PC-9 (cell line): Measurements from ENCODE around the gene SLC44A1. TPM values are rescaled to one million over a fixed set of nuclear protein-coding genes. Genes with fewer than 3 reads are reported as not detected.

ENCODE experiments used
- BruUV-seq: library from RNA; stranded (reverse); fragments of 400-500 nt; replicated peaks from 2 replicates; lab custom pipeline; 2021; lab: Mats Ljungman, UMichigan
- CTCF ChIA-PET: fragments of 300-600 bp; sonication (Branson Sonifier 250); formaldehyde crosslinking; loops from one replicate; lab custom pipeline; 2022; ENCODE audit warnings: antibody characterized with exemption; lab: Charles Lee
- POLR2A ChIA-PET: fragments of 300-600 bp; sonication (Branson Sonifier 250); formaldehyde crosslinking; loops from one replicate; lab custom pipeline; 2022; ENCODE audit warnings: antibody characterized with exemption; ENCODE audit not compliant: unreplicated experiment; lab: Charles Lee
- DNase-seq, 2 experiments: peaks; one replicate each; pipeline versions ENCODE4 v3.0.0 to v3.0.0-alpha.2; 2015 to 2022; ENCODE audit warnings: mixed read lengths in 1 of 2
- H2AFZ ChIP-seq: fragments of 200-600 bp; sonication (generic); 2 replicates; pipeline ENCODE4 v1.8.1; 2017; ENCODE audit warnings: antibody characterized with exemption
- H3F3A ChIP-seq: fragments of 200-600 bp; sonication (generic); 2 replicates; pipeline ENCODE4 v1.8.1; 2017; ENCODE audit warnings: antibody characterized with exemption, mild to moderate bottlenecking, low read depth; ENCODE audit not compliant: insufficient read depth
- H3K27ac ChIP-seq: fragments of 200-600 bp; sonication (generic); 2 replicates; pipeline ENCODE4 v1.6.1; 2016; ENCODE audit warnings: mixed run types
- H3K27me3 ChIP-seq: fragments of 200-600 bp; sonication (generic); 2 replicates; pipeline ENCODE4 v1.6.1; 2016; ENCODE audit warnings: low read depth, mixed run types; ENCODE audit not compliant: insufficient read depth
- H3K36me3 ChIP-seq: fragments of 200-600 bp; sonication (generic); 2 replicates; pipeline ENCODE4 v1.6.1; 2016; ENCODE audit warnings: low read depth, mixed run types
- H3K4me1 ChIP-seq: fragments of 200-600 bp; sonication (generic); replicated peaks from 2 replicates; pipeline ENCODE4 v1.6.1; 2016; ENCODE audit warnings: mixed run types; ENCODE audit not compliant: insufficient read depth
- H3K4me2 ChIP-seq: fragments of 200-600 bp; sonication (generic); 2 replicates; pipeline ENCODE4 v1.6.1; 2017; ENCODE audit warnings: mixed run types
- H3K4me3 ChIP-seq: fragments of 200-600 bp; sonication (generic); 2 replicates; pipeline ENCODE4 v1.6.1; 2016; ENCODE audit warnings: mixed run types
- H3K79me2 ChIP-seq: fragments of 200-600 bp; sonication (generic); 2 replicates; pipeline ENCODE4 v1.6.1; 2017; ENCODE audit warnings: low read depth, mixed run types
- H3K9me2 ChIP-seq: fragments of 200-600 bp; sonication (generic); 2 replicates; pipeline ENCODE4 v1.8.1; 2017; ENCODE audit warnings: mild to moderate bottlenecking; ENCODE audit not compliant: insufficient read depth
- H3K9me3 ChIP-seq: fragments of 200-600 bp; sonication (generic); 2 replicates; pipeline ENCODE4 v1.8.1; 2016; ENCODE audit warnings: low read depth; ENCODE audit not compliant: insufficient read depth
- H4K20me1 ChIP-seq: fragments of 200-600 bp; sonication (generic); 2 replicates; pipeline ENCODE4 v1.8.1; 2017; ENCODE audit not compliant: insufficient read depth
- EZH2 ChIP-seq: fragments of 200-600 bp; sonication (generic); IDR thresholded peaks from 2 replicates; pipeline ENCODE4 v1.8.0; 2017; ENCODE audit warnings: antibody characterized with exemption, low read depth
- intact Hi-C: fragments of 100-400 bp; cut with micrococcal nuclease; formaldehyde crosslinking; loops from one replicate; pipeline ENCODE4 v1.10.0; 2022; ENCODE audit not compliant: unreplicated experiment
- total RNA-seq: library from RNA; stranded (reverse); gene quantifications from 2 replicates; pipeline ENCODE4 v1.2.3, GENCODE V29; 2021
- TF ChIP-seq, protein P1 (sequence below): fragments of 200-600 bp; sonication (generic); conservative IDR thresholded peaks from 2 replicates; pipeline ENCODE4 v1.6.1; 2017; ENCODE audit warnings: mixed run types, antibody characterized with exemption, mild to moderate bottlenecking, moderate library complexity

The SLC44A1 gene
- total RNA-seq, 1 experiment from 2014 or later: 95.2 TPM

DNA sequence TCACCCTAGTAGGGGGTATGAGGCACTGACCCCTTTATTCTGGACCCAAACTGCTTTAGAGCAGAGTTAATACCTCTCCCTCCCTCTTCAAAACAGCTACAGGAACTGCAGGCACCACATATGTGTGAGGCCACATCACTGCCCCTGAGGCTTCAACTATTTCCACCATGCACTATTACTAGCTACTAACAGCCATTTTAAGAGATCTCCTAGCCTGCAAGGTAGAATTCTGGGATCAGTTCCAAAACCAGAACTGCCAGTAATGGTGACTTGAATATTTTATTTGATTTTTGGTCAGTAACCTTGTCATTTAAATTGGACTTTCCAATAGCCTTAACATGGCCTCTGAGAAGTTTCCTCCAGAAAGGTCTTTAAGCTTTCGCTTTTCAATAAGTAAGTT, 148.1 kb downstream of the SLC44A1 start:
- no peaks in the 10 kb centered on the region for H3K79me2 ChIP-seq
- TF ChIP-seq EZH2: no peak
- TF ChIP-seq, protein P1, sequence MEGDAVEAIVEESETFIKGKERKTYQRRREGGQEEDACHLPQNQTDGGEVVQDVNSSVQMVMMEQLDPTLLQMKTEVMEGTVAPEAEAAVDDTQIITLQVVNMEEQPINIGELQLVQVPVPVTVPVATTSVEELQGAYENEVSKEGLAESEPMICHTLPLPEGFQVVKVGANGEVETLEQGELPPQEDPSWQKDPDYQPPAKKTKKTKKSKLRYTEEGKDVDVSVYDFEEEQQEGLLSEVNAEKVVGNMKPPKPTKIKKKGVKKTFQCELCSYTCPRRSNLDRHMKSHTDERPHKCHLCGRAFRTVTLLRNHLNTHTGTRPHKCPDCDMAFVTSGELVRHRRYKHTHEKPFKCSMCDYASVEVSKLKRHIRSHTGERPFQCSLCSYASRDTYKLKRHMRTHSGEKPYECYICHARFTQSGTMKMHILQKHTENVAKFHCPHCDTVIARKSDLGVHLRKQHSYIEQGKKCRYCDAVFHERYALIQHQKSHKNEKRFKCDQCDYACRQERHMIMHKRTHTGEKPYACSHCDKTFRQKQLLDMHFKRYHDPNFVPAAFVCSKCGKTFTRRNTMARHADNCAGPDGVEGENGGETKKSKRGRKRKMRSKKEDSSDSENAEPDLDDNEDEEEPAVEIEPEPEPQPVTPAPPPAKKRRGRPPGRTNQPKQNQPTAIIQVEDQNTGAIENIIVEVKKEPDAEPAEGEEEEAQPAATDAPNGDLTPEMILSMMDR: no peak
- H3K27ac ChIP-seq: no peak overlapping the region
- H4K20me1 ChIP-seq: no peaks in the 10 kb centered on the region
- no peaks in the 10 kb centered on the region; the same call in 1 of the 2 replicates for H3K36me3 ChIP-seq
- CTCF ChIA-PET: interaction anchor here (0.7 kb wide), 1 partner anchor 626 kb away, joined by 4 read pairs; no protein-coding TSS in a partner anchor
- BruUV-seq: no TSS peak
- no peaks in the 10 kb centered on the region for H3K9me2 ChIP-seq
- intact Hi-C loops: no loop called here
- H2AFZ ChIP-seq: no peak overlapping the region
- H3K27me3 ChIP-seq: no peaks in the 10 kb centered on the region
- POLR2A ChIA-PET: no interaction called here
- H3K9me3 ChIP-seq: no peaks in the 10 kb centered on the region
- no peak overlapping the region for H3K4me3 ChIP-seq
- DNase-seq: no peak
- no peak overlapping the region for H3K4me2 ChIP-seq
- no peaks in the 10 kb centered on the region for H3F3A ChIP-seq
- no peaks in the 10 kb centered on the region for H3K4me1 ChIP-seq

DNA sequence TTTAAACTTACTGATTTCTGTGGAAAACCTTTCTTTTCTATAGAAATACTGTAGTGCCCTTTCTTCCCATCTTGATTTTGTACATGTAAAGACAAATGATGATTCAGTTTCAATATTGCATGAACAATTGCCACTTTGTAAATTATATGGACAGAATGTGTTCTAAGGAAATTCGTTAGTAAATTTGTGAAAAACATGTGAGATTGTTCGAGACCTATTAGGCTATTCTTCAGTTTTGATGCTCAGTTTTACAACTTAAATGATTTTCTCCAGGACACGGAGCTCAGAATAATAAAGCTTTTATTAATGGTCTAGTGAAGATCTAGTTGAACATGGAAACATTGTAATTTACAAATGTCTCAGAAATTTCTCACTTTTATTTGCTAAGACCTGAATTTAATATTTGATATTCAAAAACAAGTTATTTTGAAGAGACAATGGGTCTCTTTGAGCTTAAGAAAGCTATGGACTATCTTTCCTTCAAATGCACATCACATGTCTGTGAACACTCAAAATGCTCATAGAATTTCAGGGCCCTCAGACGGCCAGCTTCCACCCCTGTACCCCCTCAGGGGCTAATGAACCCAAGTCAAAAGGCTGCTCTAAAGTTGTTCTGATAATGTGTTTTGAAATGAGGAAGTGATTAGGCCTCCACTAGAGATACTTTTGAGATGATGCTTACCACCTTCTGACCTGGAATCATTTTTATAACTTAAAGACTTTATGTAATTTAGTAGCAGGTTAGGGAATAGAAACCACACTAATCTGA, 149.3 kb downstream of the SLC44A1 start:
- no peak overlapping the region for H3K4me2 ChIP-seq
- no peak overlapping the region for H3K27ac ChIP-seq
- no peak for TF ChIP-seq EZH2
- TF ChIP-seq, protein P1: no peak
- ChIA-PET CTCF (no interaction called here), POLR2A (interaction anchor here (0.6 kb wide), 1 partner anchor 564 kb away, joined by 15 read pairs; no protein-coding TSS in a partner anchor)
- H3K36me3 ChIP-seq: no peaks in the 10 kb centered on the region; the same call in 1 of the 2 replicates
- H3K4me1 ChIP-seq: no peaks in the 10 kb centered on the region
- BruUV-seq: no TSS peak
- no peak for DNase-seq
- H3K27me3 ChIP-seq: no peaks in the 10 kb centered on the region
- H4K20me1 ChIP-seq: no peaks in the 10 kb centered on the region
- no peaks in the 10 kb centered on the region for H3K9me2 ChIP-seq
- H3K79me2 ChIP-seq: no peaks in the 10 kb centered on the region
- H3K9me3 ChIP-seq: no peaks in the 10 kb centered on the region
- no peak overlapping the region for H3K4me3 ChIP-seq
- intact Hi-C loops: no loop called here
- no peaks in the 10 kb centered on the region for H3F3A ChIP-seq
- no peak overlapping the region for H2AFZ ChIP-seq

DNA sequence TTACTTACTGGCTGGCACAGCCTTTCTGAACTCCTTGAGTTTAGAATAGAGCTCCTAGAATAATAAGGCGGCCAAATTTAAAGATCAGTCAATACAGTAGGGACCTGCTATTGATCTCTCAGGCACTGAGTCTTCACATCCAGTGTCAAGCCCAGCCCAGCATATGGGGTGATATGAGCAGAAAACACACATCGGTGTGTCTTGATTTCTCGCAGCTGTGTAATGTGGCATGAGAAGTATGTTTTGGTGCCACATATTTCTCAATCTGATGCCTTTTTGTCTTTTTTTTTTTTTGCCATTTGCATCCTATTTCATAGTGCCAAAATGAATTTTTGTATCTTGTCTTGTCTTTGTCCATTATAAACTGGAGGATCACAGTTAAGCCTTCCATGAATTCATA, 152.0 kb downstream of the SLC44A1 start:
- Histone ChIP-seq H3K36me3 (no peaks in the 10 kb centered on the region), H3K79me2 (no peaks in the 10 kb centered on the region), H3K9me2 (no peaks in the 10 kb centered on the region), H3K27me3 (no peaks in the 10 kb centered on the region), H3K4me1 (no peaks in the 10 kb centered on the region), H3K27ac (no peak overlapping the region), H3K4me2 (no peak overlapping the region), H3K9me3 (no peaks in the 10 kb centered on the region), H3K4me3 (no peak overlapping the region), H2AFZ (no peak overlapping the region), H4K20me1 (no peaks in the 10 kb centered on the region), H3F3A (no peaks in the 10 kb centered on the region)
- BruUV-seq: no TSS peak
- TF ChIP-seq EZH2: no peak
- TF ChIP-seq, protein P1: no peak
- intact Hi-C loops: no loop called here
- no peak for DNase-seq
- CTCF ChIA-PET: interaction anchor here (0.6 kb wide), 1 partner anchor 242 kb away, joined by 3 read pairs; no protein-coding TSS in a partner anchor
- POLR2A ChIA-PET: no interaction called here
